ENCODE measurements around the gene DUSP18.
"Not testable (repeated sequence)": the region's sequence is repeated elsewhere in the genome, so short reads cannot be mapped to it uniquely, and the experiment has no call there.

The DUSP18 gene

GRCh38 chr22:30636226-30637077, 31.2 kb downstream of the DUSP18 start:
- peak; percentile 12 for DNase-seq

- peak; percentile 91 for DNase-seq
Measured at GRCh38 chr22:30635273-30636225, 32.1 kb downstream of the DUSP18 start, which contains the start of gene SLC35E4. Gene SLC35E4, plus strand, starts transcription at chr22:30635781. Its CDS starts 670 bp downstream, at chr22:30636451.

GRCh38 chr22:30634471-30635233, 33.0 kb downstream of the DUSP18 start:
- peak; percentile 83 for DNase-seq

- DNase-seq = not testable (repeated sequence)
Measured at GRCh38 chr22:30631469-30631868, 36.2 kb downstream of the DUSP18 start.

GRCh38 chr22:30628491-30628890, 39.2 kb downstream of the DUSP18 start:
- DNase-seq = no peak

- DNase-seq = no peak
Measured at GRCh38 chr22:30627471-30627870, 40.2 kb downstream of the DUSP18 start.

GRCh38 chr22:30626413-30626812, 41.3 kb downstream of the DUSP18 start:
- no peak for DNase-seq

GRCh38 chr22:30619909-30620308, 47.8 kb downstream of the DUSP18 start:
- DNase-seq = not testable (repeated sequence)

- no peak for DNase-seq
Measured at GRCh38 chr22:30617819-30618218, 49.9 kb downstream of the DUSP18 start.

GRCh38 chr22:30615543-30615954, 52.1 kb downstream of the DUSP18 start:
- DNase-seq = no peak

- DNase-seq = no peak
Measured at GRCh38 chr22:30614879-30615278, 52.8 kb downstream of the DUSP18 start.

GRCh38 chr22:30614268-30614667, 53.4 kb downstream of the DUSP18 start:
- DNase-seq = no peak

- DNase-seq = no peak
Measured at GRCh38 chr22:30612789-30613188, 54.9 kb downstream of the DUSP18 start.

Measured in central memory CD4-positive, alpha-beta T cell (primary cell).